Sigmoid colon (tissue), 7 donors: ENCODE data around the gene RPL21. TPM values are rescaled to one million over a fixed set of nuclear protein-coding genes. Genes with fewer than 3 reads are reported as not detected.

Source experiments
- DNase-seq: peaks from one replicate; pipeline ENCODE4 v3.0.0-alpha.2; 2019
- H3K27ac ChIP-seq, 4 donors: fragments of 200-600 bp; sonication (generic); one replicate each; pipeline ENCODE4 v1.5.1; 2016 to 2019; ENCODE audit warnings: mild to moderate bottlenecking in 1 of 4
- H3K27me3 ChIP-seq, 3 donors: fragments of 200-600 bp; sonication (generic); one replicate each; pipeline ENCODE4 v1.5.1; 2019; ENCODE audit warnings: mild to moderate bottlenecking in 1 of 3
- H3K36me3 ChIP-seq, 4 donors: fragments of 200-600 bp; sonication (generic); one replicate each; pipeline ENCODE4 v1.5.1; 2016 to 2019
- H3K4me1 ChIP-seq, 4 donors: fragments of 200-600 bp; sonication (generic); one replicate each; pipeline ENCODE4 v1.5.1; 2017 to 2019
- H3K4me3 ChIP-seq, 4 donors: fragments of 200-600 bp; sonication (generic); one replicate each; pipeline ENCODE4 v1.5.1; 2017 to 2019; ENCODE audit warnings: mild to moderate bottlenecking in 2 of 4, moderate library complexity in 1 of 4
- H3K9me3 ChIP-seq, 4 donors: fragments of 200-600 bp in 3 of 4; sonication (generic) in 3 of 4; one replicate each; pipeline versions ENCODE4 v1.5.1 to v1.6.1; 2013 to 2019
- CTCF ChIP-seq, 4 experiments: fragments of 450-650 bp in 3 of 4; fragments of 200-600 bp in 1 of 4; IDR thresholded peaks; one replicate each; pipeline ENCODE4 v1.5.1; 2016 to 2019; ENCODE audit warnings: antibody characterized with exemption in 4 of 4, mild to moderate bottlenecking in 3 of 4, moderate library complexity in 2 of 4
- EP300 ChIP-seq, 4 donors: sonication (generic); formaldehyde crosslinking; IDR thresholded peaks; one replicate each; pipeline ENCODE4 v1.6.1; 2017; ENCODE audit warnings: antibody characterized with exemption in 4 of 4
- POLR2A ChIP-seq, 2 donors: fragments of 450-650 bp; IDR thresholded peaks; one replicate each; pipeline ENCODE4 v1.6.1; 2016; ENCODE audit warnings: antibody characterized with exemption in 2 of 2, mild to moderate bottlenecking in 2 of 2, moderate library complexity in 2 of 2
- POLR2AphosphoS5 ChIP-seq, 4 donors: sonication (generic); formaldehyde crosslinking; IDR thresholded peaks; one replicate each; pipeline ENCODE4 v1.6.1; 2017; ENCODE audit warnings: antibody characterized with exemption in 4 of 4
- WGBS, 2 donors: extraction: QIAGEN DNeasy Blood & Tissue Kit; methylation state at CpG; one replicate each; pipeline ENCODE4 v1.1.7; 2013; 5-methylcytosine and 5-hydroxymethylcytosine counted together
- intact Hi-C: fragments of 100-400 bp; cut with DNase I; formaldehyde crosslinking; loops from one replicate; pipeline ENCODE4 v1.15.1; 2023
- polyA plus RNA-seq, 3 donors: library from polyadenylated mRNA; stranded (reverse); fragments of 200-250 nt; gene quantifications; one replicate each; pipeline ENCODE4 v1.2.3, GENCODE V29; 2013
- total RNA-seq, 4 donors: library from RNA; depleted of rRNA; stranded (reverse); fragments of >200 nt; gene quantifications; one replicate each; pipeline ENCODE4 v1.1.0, GENCODE V29; 2016
- donor health status: healthy with polysubstance abuse.
- donor health status: Bipolar disorder and iron deficiency.
- donor health status: healthy.

Gene RPL21
- total and polyA plus RNA-seq, 7 donors, result 708 to 2,533 (median 1,930) TPM

- Histone ChIP-seq H3K36me3 (no peaks in the 10 kb centered on the region), H3K9me3 (no peaks in the 10 kb centered on the region), H3K4me3 (no peak overlapping the region), H3K27me3 (no peaks in the 10 kb centered on the region), H3K4me1 (peaks cover 0 to 59% (median 50%) of the 10 kb centered on the region in 4 donors), H3K27ac (peak overlapping the region in 3 of 4 donors; percentile 38 to 70 (median 39))
- 57 to 85% methylated on average over 2 of the region's 2 CpGs for WGBS, 2 donors
- intact Hi-C loops, result no loop called here
- no peak for TF ChIP-seq POLR2A (IDR thresholded peaks at IDR 0.05)
- no peak for TF ChIP-seq POLR2AphosphoS5 (IDR thresholded peaks at IDR 0.05)
- no peak for TF ChIP-seq CTCF (IDR thresholded peaks at IDR 0.05)
- TF ChIP-seq EP300 (IDR thresholded peaks at IDR 0.05), result no peak
- DNase-seq, result no peak
These were observed 16.2 kb downstream of the RPL21 start for GRCh38 chr13:27267596-27267995.

GRCh38 chr13:27269114-27269665, 17.8 kb downstream of the RPL21 start:
- H3K4me3 ChIP-seq, result no peak overlapping the region
- H3K9me3 ChIP-seq, result no peaks in the 10 kb centered on the region
- intact Hi-C loops, result no loop called here
- TF ChIP-seq EP300 (IDR thresholded peaks at IDR 0.05) (no peak), POLR2A (IDR thresholded peaks at IDR 0.05) (no peak), POLR2AphosphoS5 (IDR thresholded peaks at IDR 0.05) (no peak), CTCF (IDR thresholded peaks at IDR 0.05) (no peak)
- H3K27ac ChIP-seq, result no peak overlapping the region
- WGBS, 2 donors, result 79 to 86% methylated on average over 2 of the region's 2 CpGs
- H3K36me3 ChIP-seq, result no peaks in the 10 kb centered on the region
- H3K4me1 ChIP-seq, result peaks cover 0 to 58% (median 50%) of the 10 kb centered on the region in 4 donors
- H3K27me3 ChIP-seq, result no peaks in the 10 kb centered on the region
- no peak for DNase-seq

- TF ChIP-seq CTCF (IDR thresholded peaks at IDR 0.05) (peak; percentile 77 to 99 (median 86)), POLR2AphosphoS5 (IDR thresholded peaks at IDR 0.05) (peak; percentile 74 to 92 (median 86)), POLR2A (IDR thresholded peaks at IDR 0.05) (peak; percentile 61 to 69), EP300 (IDR thresholded peaks at IDR 0.05) (no peak)
- 0 to 1% methylated on average over 99 of the region's 99 CpGs for WGBS, 2 donors
- Histone ChIP-seq H3K27me3 (no peaks in the 10 kb centered on the region), H3K27ac (peak within 1 kb of the TSS; percentile 92 to 96 (median 96)), H3K36me3 (no peaks in the 10 kb centered on the region), H3K9me3 (no peaks in the 10 kb centered on the region), H3K4me1 (peaks cover 0 to 41% (median 34%) of the 10 kb centered on the region in 4 donors), H3K4me3 (peak within 1 kb of the TSS; percentile 73 to 85 (median 79))
- intact Hi-C loops, result loop anchor here (1.0 to 10.0 kb wide), 6 partner anchors 20 to 284 kb away; partner anchors contain the start of genes GTF3A and RPL21
- peak; percentile 95 for DNase-seq
These were observed 19.5 kb downstream of the RPL21 start, which contains the start of gene RASL11A for GRCh38 chr13:27270594-27271520. TSS of gene RASL11A (plus strand) at chr13:27270830. CDS start at chr13:27270945, 115 bp downstream.

- TF ChIP-seq POLR2A (IDR thresholded peaks at IDR 0.05), result no peak
- TF ChIP-seq POLR2AphosphoS5 (IDR thresholded peaks at IDR 0.05), result no peak
- TF ChIP-seq EP300 (IDR thresholded peaks at IDR 0.05), result no peak
- TF ChIP-seq CTCF (IDR thresholded peaks at IDR 0.05), result no peak
- no peak for DNase-seq
- intact Hi-C loops, result loop anchor here (2.0 to 10.0 kb wide), 5 partner anchors 81 to 284 kb away; partner anchors contain the start of gene GTF3A
- no peaks in the 10 kb centered on the region for H3K36me3 ChIP-seq
- WGBS, 2 donors, result 26 to 52% methylated on average over 15 of the region's 15 CpGs
- no peaks in the 10 kb centered on the region for H3K27me3 ChIP-seq
- H3K27ac ChIP-seq, result peak overlapping the region; percentile 92 to 96 (median 96)
- no peaks in the 10 kb centered on the region for H3K9me3 ChIP-seq
- H3K4me1 ChIP-seq, result peaks cover 0 to 36% (median 30%) of the 10 kb centered on the region in 4 donors
- H3K4me3 ChIP-seq, result peak overlapping the region; percentile 73 to 85 (median 79)
These were observed 20.3 kb downstream of the RPL21 start for GRCh38 chr13:27271570-27272096.
